T-helper 17 cell (primary cell): ENCODE measurements around the gene KCNB1. TPM values are rescaled to one million over a fixed set of nuclear protein-coding genes. Genes with fewer than 3 reads are reported as not detected.

Experiments
- ATAC-seq: fragments of 150-1000 bp; cut with Tn5 transposase; 2 replicates; pipeline ENCODE4 v1.10.0; 2021; ENCODE audit warnings: mild to moderate bottlenecking, moderate library complexity
- DNase-seq, 3 donors: peaks; one replicate each; pipeline versions ENCODE4 v3.0.0 to v3.0.0-alpha.2; 2020 to 2021
- H3K9me3 ChIP-seq: one replicate; pipeline ENCODE4 v1.7.0; 2013; ENCODE audit warnings: low read length, mild to moderate bottlenecking; ENCODE audit not compliant: control insufficient read depth, poor library complexity, severe bottlenecking
- H3K27ac Mint-ChIP-seq: one replicate; pipeline ENCODE4 v1.8.0; 2022; ENCODE audit warnings: mild to moderate bottlenecking, moderate library complexity, mixed read lengths
- H3K27me3 Mint-ChIP-seq: one replicate; pipeline ENCODE4 v1.8.0; 2022; ENCODE audit warnings: mixed read lengths
- H3K36me3 Mint-ChIP-seq: one replicate; pipeline ENCODE4 v1.8.0; 2022; ENCODE audit warnings: low read depth, mixed read lengths
- H3K4me1 Mint-ChIP-seq: one replicate; pipeline ENCODE4 v1.8.0; 2022; ENCODE audit warnings: mild to moderate bottlenecking, mixed read lengths
- H3K4me3 Mint-ChIP-seq: one replicate; pipeline ENCODE4 v1.8.0; 2022; ENCODE audit warnings: mild to moderate bottlenecking, moderate library complexity, mixed read lengths
- total RNA-seq, 4 donors: library from RNA in 2 of 4; stranded (reverse) in 2 of 4; gene quantifications; one replicate each; pipeline ENCODE4 v1.2.3 and lab custom pipeline; 2022 to 2026

Gene KCNB1
- total RNA-seq, 2 donors from 2014 or later: 0.12 to 0.21 TPM

DNA sequence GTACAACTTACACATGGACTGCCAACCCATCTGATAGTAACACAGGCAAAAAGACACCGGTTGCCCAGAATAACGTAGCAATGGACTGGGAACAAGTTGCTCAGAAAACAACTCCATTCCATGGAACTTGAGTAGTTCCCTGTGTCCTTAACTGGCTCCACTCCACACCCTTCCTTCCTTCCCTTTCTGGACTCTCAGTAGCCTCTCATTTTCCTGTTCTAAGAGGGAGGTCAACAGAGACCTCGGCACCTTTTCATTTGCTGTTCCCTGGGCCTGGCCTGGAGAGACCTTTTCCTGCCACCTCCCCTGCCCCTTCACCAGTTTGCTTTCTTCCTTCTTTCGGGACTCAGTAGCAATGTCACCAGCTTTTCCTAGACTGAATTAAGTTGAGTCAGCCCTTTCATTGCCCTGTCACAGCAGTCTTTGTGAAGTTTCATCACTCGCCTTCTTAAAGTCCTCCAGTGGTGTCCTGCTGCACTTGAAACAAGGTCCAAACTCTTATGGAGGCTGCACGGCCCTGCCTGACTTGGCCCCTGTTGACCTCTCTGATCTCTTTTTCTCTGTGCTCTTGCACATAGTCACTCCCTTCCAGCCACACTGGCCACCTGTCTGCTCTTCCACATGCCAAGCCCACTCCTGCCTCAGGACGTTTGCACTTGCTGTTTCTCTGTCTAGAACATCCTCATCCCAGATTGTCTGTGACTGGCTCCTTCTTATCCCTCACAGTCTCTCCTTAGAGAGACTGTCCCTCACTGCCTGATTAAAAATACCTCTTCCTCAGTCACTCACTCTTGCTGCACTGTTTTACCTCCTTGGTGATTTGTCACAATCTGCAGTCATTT lies 90.8 kb downstream of the KCNB1 start:
- Mint-ChIP-seq H3K27me3 (peaks cover 84% of the 10 kb centered on the region), H3K4me3 (no peak overlapping the region), H3K27ac (no peak overlapping the region), H3K36me3 (peaks cover 5% of the 10 kb centered on the region), H3K4me1 (peaks cover 2% of the 10 kb centered on the region)
- ATAC-seq (no peak), DNase-seq (no peak)
- H3K9me3 ChIP-seq: no peaks in the 10 kb centered on the region

DNA sequence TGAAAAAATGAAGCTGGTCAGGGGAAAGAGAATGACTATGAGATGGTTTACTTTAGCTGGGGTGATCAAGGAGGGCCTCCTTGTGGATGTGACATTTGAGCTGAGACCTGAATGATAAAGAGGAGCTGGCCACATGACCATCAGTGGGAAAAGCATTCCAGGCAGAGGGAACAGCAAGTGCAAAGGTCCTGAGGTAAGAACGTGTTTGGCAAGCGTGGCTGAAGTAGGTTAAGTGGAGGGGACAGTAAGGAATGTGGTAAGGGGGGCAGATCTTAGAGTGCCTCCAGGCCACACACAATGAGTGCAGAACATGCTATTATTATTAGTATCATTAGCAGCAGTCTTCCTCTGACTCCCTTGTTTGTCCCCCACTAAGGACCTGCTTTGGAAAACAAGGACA lies 92.6 kb downstream of the KCNB1 start:
- no peak overlapping the region for H3K4me3 Mint-ChIP-seq

GRCh38 chr20:49388744-49389143 lies 93.7 kb downstream of the KCNB1 start:
- peaks cover 5% of the 10 kb centered on the region for H3K36me3 Mint-ChIP-seq
- no peak for ATAC-seq
- peaks cover 8% of the 10 kb centered on the region for H3K4me1 Mint-ChIP-seq
- DNase-seq: no peak
- H3K4me3 Mint-ChIP-seq: no peak overlapping the region
- H3K27me3 Mint-ChIP-seq: peaks cover 76% of the 10 kb centered on the region
- no peaks in the 10 kb centered on the region for H3K9me3 ChIP-seq
- no peak overlapping the region for H3K27ac Mint-ChIP-seq

More for the DNA sequence above, 92.6 kb downstream of the KCNB1 start:
- Mint-ChIP-seq H3K27me3 (peaks cover 74% of the 10 kb centered on the region), H3K4me1 (peaks cover 3% of the 10 kb centered on the region), H3K36me3 (peaks cover 5% of the 10 kb centered on the region), H3K27ac (no peak overlapping the region)
- H3K9me3 ChIP-seq: no peaks in the 10 kb centered on the region
- no peak for DNase-seq
- no peak for ATAC-seq

DNA sequence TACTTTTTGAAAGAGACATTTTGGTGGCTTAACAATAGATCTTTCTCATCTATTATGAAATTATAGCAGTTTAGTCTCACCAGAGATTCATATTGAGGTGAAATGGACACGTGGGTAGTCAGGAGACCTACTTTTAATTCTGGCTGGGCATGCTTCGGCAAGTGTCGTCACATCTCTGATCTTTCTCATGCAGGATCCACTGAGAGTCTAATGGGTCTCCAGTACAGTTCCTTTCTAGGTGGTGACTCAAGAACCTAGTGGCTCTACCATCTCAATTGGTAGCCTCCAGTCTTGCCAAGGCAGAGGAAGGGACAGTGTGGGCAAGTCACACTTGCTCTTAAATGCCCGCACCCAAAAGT lies 94.9 kb downstream of the KCNB1 start:
- no peaks in the 10 kb centered on the region for H3K9me3 ChIP-seq
- Mint-ChIP-seq H3K27ac (no peak overlapping the region), H3K36me3 (peaks cover 7% of the 10 kb centered on the region), H3K4me1 (peaks cover 7% of the 10 kb centered on the region), H3K27me3 (peaks cover 75% of the 10 kb centered on the region), H3K4me3 (no peak overlapping the region)
- DNase-seq (no peak), ATAC-seq (no peak)

- H3K36me3 Mint-ChIP-seq: peaks cover 7% of the 10 kb centered on the region
- DNase-seq (no peak), ATAC-seq (no peak)
- H3K9me3 ChIP-seq: no peaks in the 10 kb centered on the region
- H3K27ac Mint-ChIP-seq: no peak overlapping the region
- peaks cover 73% of the 10 kb centered on the region for H3K27me3 Mint-ChIP-seq
- H3K4me1 Mint-ChIP-seq: peaks cover 7% of the 10 kb centered on the region
- H3K4me3 Mint-ChIP-seq: no peak overlapping the region
These were observed 95.5 kb downstream of the KCNB1 start for GRCh38 chr20:49386848-49387580.

DNA sequence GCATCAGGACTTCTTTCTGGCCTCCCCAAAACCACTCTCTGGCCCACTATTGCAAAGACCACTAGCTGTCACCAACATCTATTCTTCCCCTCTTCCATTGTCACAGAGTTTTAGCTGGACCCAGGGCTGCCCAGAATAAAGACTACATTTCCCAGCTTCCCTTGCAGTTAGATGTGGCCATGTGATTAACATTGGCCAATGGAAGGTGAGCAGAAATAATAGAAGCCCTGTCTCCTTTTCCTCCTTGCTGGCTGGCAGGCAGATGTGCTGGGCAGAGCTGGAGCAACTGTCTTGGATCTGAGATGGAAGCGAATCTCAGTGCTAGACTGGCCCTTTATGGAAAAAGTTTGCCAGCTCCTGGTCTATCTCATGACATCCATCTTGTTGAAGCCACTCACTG lies 97.0 kb downstream of the KCNB1 start:
- no peak overlapping the region for H3K27ac Mint-ChIP-seq
- H3K4me1 Mint-ChIP-seq: peaks cover 7% of the 10 kb centered on the region
- no peaks in the 10 kb centered on the region for H3K9me3 ChIP-seq
- ATAC-seq (peak; percentile 32), DNase-seq (no peak)
- peaks cover 69% of the 10 kb centered on the region for H3K27me3 Mint-ChIP-seq
- no peak overlapping the region for H3K4me3 Mint-ChIP-seq
- peaks cover 7% of the 10 kb centered on the region for H3K36me3 Mint-ChIP-seq

- H3K27ac Mint-ChIP-seq: peak overlapping the region; percentile 57
- H3K4me1 Mint-ChIP-seq: peaks cover 7% of the 10 kb centered on the region
- H3K36me3 Mint-ChIP-seq: peaks cover 6% of the 10 kb centered on the region
- H3K9me3 ChIP-seq: no peaks in the 10 kb centered on the region
- ATAC-seq (peak; percentile 44), DNase-seq (peak; percentile 26 to 54 (median 41))
- H3K4me3 Mint-ChIP-seq: no peak overlapping the region
- peaks cover 66% of the 10 kb centered on the region for H3K27me3 Mint-ChIP-seq
These were observed 97.7 kb downstream of the KCNB1 start for GRCh38 chr20:49384437-49385434.

GRCh38 chr20:49381558-49382493 lies 100.6 kb downstream of the KCNB1 start:
- ATAC-seq (no peak), DNase-seq (no peak)
- peaks cover 7% of the 10 kb centered on the region for H3K4me1 Mint-ChIP-seq
- H3K27me3 Mint-ChIP-seq: peaks cover 47% of the 10 kb centered on the region
- peaks cover 2% of the 10 kb centered on the region for H3K36me3 Mint-ChIP-seq
- no peaks in the 10 kb centered on the region for H3K9me3 ChIP-seq
- H3K4me3 Mint-ChIP-seq: no peak overlapping the region
- H3K27ac Mint-ChIP-seq: no peak overlapping the region

GRCh38 chr20:49380337-49380780 lies 102.1 kb downstream of the KCNB1 start:
- ATAC-seq (no peak), DNase-seq (no peak)
- H3K36me3 Mint-ChIP-seq: peaks cover 2% of the 10 kb centered on the region
- H3K4me3 Mint-ChIP-seq: no peak overlapping the region
- H3K9me3 ChIP-seq: no peaks in the 10 kb centered on the region
- H3K4me1 Mint-ChIP-seq: peaks cover 7% of the 10 kb centered on the region
- H3K27ac Mint-ChIP-seq: no peak overlapping the region
- H3K27me3 Mint-ChIP-seq: peaks cover 58% of the 10 kb centered on the region

DNA sequence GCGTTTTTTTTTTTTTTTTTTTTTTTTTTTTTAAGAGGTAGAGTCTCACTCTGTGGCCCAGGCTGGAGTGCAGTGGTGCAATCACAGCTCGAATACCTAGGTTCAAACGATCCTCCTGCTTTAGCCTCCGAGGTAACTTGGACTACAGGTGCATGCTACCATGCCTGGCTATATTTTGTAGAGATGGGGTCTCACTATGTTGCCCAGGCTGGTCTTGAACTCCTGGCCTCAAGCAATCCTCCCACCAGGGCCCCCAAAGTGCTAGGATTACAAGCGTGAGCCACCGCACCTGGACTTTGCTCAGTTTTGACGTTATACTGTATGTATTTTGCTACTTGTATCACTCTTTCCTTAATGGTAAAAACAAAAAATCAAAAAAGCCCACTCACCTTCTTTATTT lies 103.1 kb downstream of the KCNB1 start:
- Mint-ChIP-seq H3K27ac (no peak overlapping the region), H3K36me3 (peaks cover 2% of the 10 kb centered on the region), H3K4me3 (no peak overlapping the region), H3K4me1 (peaks cover under 1% of the 10 kb centered on the region), H3K27me3 (peaks cover 56% of the 10 kb centered on the region)
- DNase-seq: no peak
- ATAC-seq: no peak
- H3K9me3 ChIP-seq: no peaks in the 10 kb centered on the region

- no peaks in the 10 kb centered on the region for H3K4me1 Mint-ChIP-seq
- no peak for ATAC-seq
These were observed 105.1 kb downstream of the KCNB1 start for GRCh38 chr20:49377326-49377725.

DNA sequence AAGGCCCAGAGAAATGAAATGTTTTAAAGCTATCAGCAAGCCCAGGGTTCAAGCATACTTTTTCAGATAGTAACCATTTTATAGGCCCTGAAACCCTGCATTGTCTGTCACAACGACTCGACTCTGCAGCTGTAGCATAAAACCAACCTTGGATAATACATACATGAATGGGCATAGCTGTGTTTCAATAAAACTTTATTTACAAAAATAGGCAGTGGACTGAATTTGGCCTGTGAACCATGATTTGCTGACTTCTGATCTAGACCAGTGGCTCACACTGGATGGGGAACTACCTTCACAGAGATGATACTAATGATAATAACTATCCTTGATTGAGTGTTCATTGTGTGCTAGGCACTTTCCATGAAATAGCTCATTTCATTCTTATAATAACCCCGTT lies 107.3 kb downstream of the KCNB1 start:
- DNase-seq (no peak), ATAC-seq (no peak)
- no peaks in the 10 kb centered on the region for H3K9me3 ChIP-seq
- Mint-ChIP-seq H3K36me3 (no peaks in the 10 kb centered on the region), H3K4me3 (no peak overlapping the region), H3K27ac (no peak overlapping the region), H3K4me1 (no peaks in the 10 kb centered on the region), H3K27me3 (peaks cover 55% of the 10 kb centered on the region)

More at GRCh38 chr20:49377326-49377725, 105.1 kb downstream of the KCNB1 start:
- Mint-ChIP-seq H3K27me3 (peaks cover 56% of the 10 kb centered on the region), H3K4me3 (no peak overlapping the region), H3K36me3 (no peaks in the 10 kb centered on the region), H3K27ac (no peak overlapping the region)
- no peak for DNase-seq
- no peaks in the 10 kb centered on the region for H3K9me3 ChIP-seq
